Measurements from ENCODE around the gene CALY. TPM values are rescaled to one million over a fixed set of nuclear protein-coding genes. Genes with fewer than 3 reads are reported as not detected.

CALY gene
- total RNA-seq, 2 donors from 2014 or later, result 9.4 TPM; not detected in 1

DNA sequence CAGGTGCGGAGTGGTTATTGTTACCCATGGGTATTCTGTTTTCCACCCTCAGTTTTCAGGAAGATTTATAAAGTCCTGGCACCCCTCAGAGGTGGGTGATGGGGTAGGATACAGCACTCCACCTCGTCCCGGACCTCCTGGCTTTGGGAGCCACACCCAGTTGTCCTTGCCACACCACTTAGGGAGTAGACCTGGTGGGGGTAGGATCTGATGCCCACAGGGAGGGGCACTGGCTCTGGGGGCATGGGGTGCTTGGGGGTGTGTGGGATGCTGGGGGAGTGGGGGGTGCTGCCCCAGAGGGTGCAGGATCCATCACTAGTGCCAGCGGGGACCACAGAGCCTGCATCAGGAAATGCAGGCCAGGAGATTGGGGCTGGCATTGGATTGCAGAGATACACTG, 23.5 kb downstream of the CALY start:
- Histone ChIP-seq H3K9me3 (no peaks in the 10 kb centered on the region), H3K27me3 (replicated peaks; ENCODE audit: insufficient read depth) (no peaks in the 10 kb centered on the region), H3K4me3 (no peak overlapping the region), H3K27ac (peak overlapping the region in 1 of 2 donors; percentile 41), H3K36me3 (no peaks in the 10 kb centered on the region), H3K4me1 (replicated peaks) (peaks cover 6% of the 10 kb centered on the region)
- no peak for DNase-seq (ENCODE audit: low spot score)
- intact Hi-C loops (cut with DNase I), result no loop called here
- 75% methylated on average over 4 of the region's 4 CpGs for WGBS
- no peak for TF ChIP-seq POLR2A (IDR thresholded peaks at IDR 0.05)

DNA sequence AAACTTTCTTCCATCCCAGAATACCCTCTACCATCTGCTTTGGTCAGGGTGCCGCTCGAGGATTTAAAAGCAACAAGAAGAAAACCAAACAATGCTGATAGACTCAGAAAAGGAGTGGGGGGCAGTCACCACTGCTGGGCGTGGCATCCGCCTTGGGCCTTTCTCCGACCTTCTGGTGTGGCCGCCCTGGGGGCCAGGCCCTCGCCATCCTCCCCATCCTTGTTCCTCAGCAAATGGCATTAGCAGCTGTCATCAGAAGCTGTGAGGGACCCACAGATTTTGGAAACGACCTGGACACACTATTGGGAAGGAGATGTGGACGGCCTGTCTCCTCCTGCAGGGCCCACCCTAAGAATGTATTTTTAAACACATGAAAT, 23.9 kb downstream of the CALY start:
- peaks cover 6% of the 10 kb centered on the region for H3K4me1 ChIP-seq (replicated peaks)
- H3K9me3 ChIP-seq, result no peaks in the 10 kb centered on the region
- 86% methylated on average over 9 of the region's 9 CpGs for WGBS
- no peaks in the 10 kb centered on the region for H3K36me3 ChIP-seq
- H3K27ac ChIP-seq, result no peak overlapping the region
- no peak for DNase-seq (ENCODE audit: low spot score)
- no peaks in the 10 kb centered on the region for H3K27me3 ChIP-seq (replicated peaks; ENCODE audit: insufficient read depth)
- intact Hi-C loops (cut with DNase I), result no loop called here
- H3K4me3 ChIP-seq, result no peak overlapping the region
- TF ChIP-seq POLR2A (IDR thresholded peaks at IDR 0.05), result no peak
- TF ChIP-seq, protein P1, sequence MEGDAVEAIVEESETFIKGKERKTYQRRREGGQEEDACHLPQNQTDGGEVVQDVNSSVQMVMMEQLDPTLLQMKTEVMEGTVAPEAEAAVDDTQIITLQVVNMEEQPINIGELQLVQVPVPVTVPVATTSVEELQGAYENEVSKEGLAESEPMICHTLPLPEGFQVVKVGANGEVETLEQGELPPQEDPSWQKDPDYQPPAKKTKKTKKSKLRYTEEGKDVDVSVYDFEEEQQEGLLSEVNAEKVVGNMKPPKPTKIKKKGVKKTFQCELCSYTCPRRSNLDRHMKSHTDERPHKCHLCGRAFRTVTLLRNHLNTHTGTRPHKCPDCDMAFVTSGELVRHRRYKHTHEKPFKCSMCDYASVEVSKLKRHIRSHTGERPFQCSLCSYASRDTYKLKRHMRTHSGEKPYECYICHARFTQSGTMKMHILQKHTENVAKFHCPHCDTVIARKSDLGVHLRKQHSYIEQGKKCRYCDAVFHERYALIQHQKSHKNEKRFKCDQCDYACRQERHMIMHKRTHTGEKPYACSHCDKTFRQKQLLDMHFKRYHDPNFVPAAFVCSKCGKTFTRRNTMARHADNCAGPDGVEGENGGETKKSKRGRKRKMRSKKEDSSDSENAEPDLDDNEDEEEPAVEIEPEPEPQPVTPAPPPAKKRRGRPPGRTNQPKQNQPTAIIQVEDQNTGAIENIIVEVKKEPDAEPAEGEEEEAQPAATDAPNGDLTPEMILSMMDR (IDR thresholded peaks at IDR 0.05), result no peak
- no peak for TF ChIP-seq POLR2AphosphoS5 (IDR thresholded peaks at IDR 0.05)

DNA sequence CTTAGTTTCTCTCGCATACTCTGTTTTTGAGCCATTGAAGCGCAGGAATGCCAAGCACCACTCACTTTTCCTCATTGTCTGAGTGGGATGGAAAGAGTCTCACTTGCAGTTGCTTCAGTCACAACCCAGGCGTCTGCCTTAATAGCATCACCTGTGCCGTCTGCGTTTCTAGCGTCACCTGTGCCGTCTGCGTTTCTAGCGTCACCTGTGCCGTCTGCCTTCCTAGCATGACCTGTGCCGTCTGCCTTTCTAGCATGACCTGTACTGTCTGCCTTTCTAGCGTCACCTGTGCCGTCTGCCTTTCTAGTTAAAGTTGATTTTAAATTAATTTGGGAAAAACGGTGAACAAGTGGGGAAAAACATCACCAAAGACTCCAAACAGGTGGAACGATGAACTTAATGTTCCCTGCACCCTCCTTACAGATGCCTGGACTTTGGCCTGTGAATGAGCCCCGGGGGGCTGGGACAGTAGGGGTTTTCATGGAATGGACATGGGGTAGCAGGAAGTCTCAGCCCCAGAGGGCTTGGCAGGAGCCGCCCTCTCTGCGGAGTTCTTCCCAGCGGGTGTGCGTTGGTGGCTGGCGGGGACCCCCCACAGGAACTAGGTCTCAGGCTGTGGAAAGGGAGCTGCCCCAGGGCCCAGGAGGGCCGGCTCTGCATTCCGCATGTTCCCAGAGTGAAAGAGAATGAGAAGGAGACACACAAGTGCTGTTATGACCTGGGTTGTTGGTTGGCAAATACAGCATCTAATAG, 24.5 kb downstream of the CALY start:
- peaks cover 6% of the 10 kb centered on the region for H3K4me1 ChIP-seq (replicated peaks)
- WGBS, result 90% methylated on average over 23 of the region's 23 CpGs
- intact Hi-C loops (cut with DNase I), result no loop called here
- H3K36me3 ChIP-seq, result no peaks in the 10 kb centered on the region
- TF ChIP-seq POLR2AphosphoS5 (IDR thresholded peaks at IDR 0.05), result no peak
- TF ChIP-seq, protein P1 (IDR thresholded peaks at IDR 0.05), result no peak
- H3K27me3 ChIP-seq (replicated peaks; ENCODE audit: insufficient read depth), result no peaks in the 10 kb centered on the region
- no peaks in the 10 kb centered on the region for H3K9me3 ChIP-seq
- no peak overlapping the region for H3K4me3 ChIP-seq
- no peak overlapping the region for H3K27ac ChIP-seq
- DNase-seq (ENCODE audit: low spot score), result no peak

DNA sequence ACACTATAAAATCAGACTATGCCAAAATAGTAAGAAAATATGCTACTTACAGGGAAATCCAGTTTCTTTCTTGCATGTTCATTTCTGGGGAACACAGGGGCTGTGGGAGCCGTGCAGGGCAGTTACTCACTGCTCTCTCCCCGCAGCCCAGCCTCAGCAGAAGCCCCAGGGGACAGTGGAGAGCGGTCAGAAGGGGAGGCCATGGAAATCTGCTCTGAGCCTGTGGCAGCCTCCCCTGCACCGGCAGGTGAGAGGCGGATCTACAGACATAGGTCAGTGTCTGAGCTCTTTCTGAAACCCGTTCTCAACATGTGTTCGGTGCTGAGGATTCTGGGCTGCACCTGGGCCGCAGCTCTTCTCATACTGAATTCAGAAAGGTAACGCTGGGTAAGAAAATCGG, 25.1 kb downstream of the CALY start:
- Histone ChIP-seq H3K27me3 (replicated peaks; ENCODE audit: insufficient read depth) (no peaks in the 10 kb centered on the region), H3K27ac (no peak overlapping the region), H3K4me3 (no peak overlapping the region), H3K36me3 (no peaks in the 10 kb centered on the region), H3K9me3 (no peaks in the 10 kb centered on the region), H3K4me1 (replicated peaks) (peaks cover 6% of the 10 kb centered on the region)
- no peak for TF ChIP-seq POLR2AphosphoS5 (IDR thresholded peaks at IDR 0.05)
- TF ChIP-seq, protein P1 (IDR thresholded peaks at IDR 0.05), result no peak
- 85% methylated on average over 10 of the region's 10 CpGs for WGBS
- intact Hi-C loops (cut with DNase I), result no loop called here
- DNase-seq (ENCODE audit: low spot score), result no peak

DNA sequence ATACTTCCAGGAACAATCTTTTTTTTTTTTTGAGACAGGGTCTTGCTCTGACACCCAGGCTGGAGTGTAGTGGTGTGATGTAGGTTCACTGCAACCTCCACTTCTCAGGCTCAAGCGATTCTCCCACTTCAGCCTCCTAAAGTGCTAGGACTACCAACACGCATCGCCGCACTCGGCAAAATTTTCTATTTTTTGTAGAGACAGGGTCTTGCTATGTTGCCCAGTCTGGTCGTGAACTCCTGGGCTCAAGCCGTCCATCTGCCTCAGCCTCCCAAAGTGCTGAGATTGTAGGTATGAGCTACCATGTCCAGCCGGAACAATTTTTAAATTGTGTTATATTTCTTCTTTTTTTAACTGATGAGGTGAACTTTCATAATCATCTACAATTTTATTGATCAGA, 25.9 kb downstream of the CALY start:
- H3K9me3 ChIP-seq, result no peaks in the 10 kb centered on the region
- no peaks in the 10 kb centered on the region for H3K36me3 ChIP-seq
- no peak overlapping the region for H3K4me3 ChIP-seq
- no peak for DNase-seq (ENCODE audit: low spot score)
- 97% methylated on average over 8 of the region's 8 CpGs for WGBS
- intact Hi-C loops (cut with DNase I), result no loop called here
- TF ChIP-seq POLR2A (IDR thresholded peaks at IDR 0.05), result no peak
- TF ChIP-seq, protein P1 (IDR thresholded peaks at IDR 0.05), result no peak
- no peak for TF ChIP-seq POLR2AphosphoS5 (IDR thresholded peaks at IDR 0.05)
- peaks cover 6% of the 10 kb centered on the region for H3K4me1 ChIP-seq (replicated peaks)
- no peak overlapping the region for H3K27ac ChIP-seq
- H3K27me3 ChIP-seq (replicated peaks; ENCODE audit: insufficient read depth), result no peaks in the 10 kb centered on the region
